OCI-LY7 (cell line): ENCODE data around the gene FCMR.
A peak's percentile ranks its signal among the peaks of the same experiment; 100 is the strongest.

Experiments
- CTCF ChIP-seq: fragments of 200-600 bp; sonication (generic); conservative IDR thresholded peaks from 2 replicates; pipeline ENCODE4 v1.5.1; 2014; ENCODE audit warnings: mild to moderate bottlenecking, antibody characterized with exemption, low read length, moderate library complexity, mixed read lengths
- EZH2phosphoT487 ChIP-seq: fragments of 200-600 bp; sonication (generic); IDR thresholded peaks from 2 replicates; pipeline ENCODE4 v1.6.1; 2018; ENCODE audit warnings: low read depth, borderline replicate concordance, mild to moderate bottlenecking, mixed run types, antibody characterized with exemption, low read length, moderate library complexity, mixed read lengths

- TF ChIP-seq CTCF (peak; percentile 46), EZH2phosphoT487 (no peak)
Observed at GRCh38 chr1:206929524-206929923, 7.8 kb upstream of the FCMR start.
